HG02870 (cell line): ENCODE data around the gene UST.
"Not testable (repeated sequence)": the region's sequence is repeated elsewhere in the genome, so short reads cannot be mapped to it uniquely, and the experiment has no call there.

Source experiments
- ATAC-seq: cut with Tn5 transposase; IDR thresholded peaks from one replicate; pipeline ENCODE4 v1.9.1; 2021; ENCODE audit warnings: mild to moderate bottlenecking, moderate library complexity; ENCODE audit not compliant: unreplicated experiment

The UST gene

DNA sequence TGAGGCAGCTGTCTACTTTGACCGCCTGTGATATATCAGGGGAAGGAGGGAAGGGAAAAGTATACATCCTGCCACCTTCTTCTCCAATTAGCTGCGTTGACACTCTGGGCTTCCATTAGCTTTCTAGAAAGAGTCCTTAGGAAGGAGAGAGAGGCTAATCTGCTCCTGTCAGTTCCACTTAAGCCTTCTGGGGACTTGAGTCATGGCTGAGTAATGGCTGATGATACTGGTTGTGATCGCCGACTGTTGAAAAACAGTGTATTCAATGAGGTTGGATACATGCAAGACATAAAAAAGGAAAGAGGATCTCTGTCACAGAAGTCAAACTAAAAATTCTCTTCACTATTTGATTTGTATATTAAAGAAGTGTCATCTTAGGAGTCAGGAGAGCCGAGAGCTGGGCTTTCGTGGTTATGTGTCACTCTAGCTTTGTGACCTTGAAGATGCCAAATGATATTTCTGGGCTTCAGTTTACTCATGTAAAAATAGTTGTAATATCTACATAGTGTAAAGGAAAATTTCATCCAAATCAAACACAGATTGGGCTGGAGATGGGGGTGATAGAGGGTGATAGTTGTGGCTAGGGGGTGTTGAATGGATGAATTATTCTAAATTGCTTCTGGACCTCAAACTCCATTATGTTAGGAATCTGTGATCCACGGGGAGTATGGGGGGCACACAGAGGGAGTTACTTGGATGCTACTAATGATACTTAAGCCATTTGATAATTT lies 189.0 kb downstream of the UST start:
- no peak for ATAC-seq

GRCh38 chr6:148943451-148943850 lies 196.6 kb downstream of the UST start:
- no peak for ATAC-seq

DNA sequence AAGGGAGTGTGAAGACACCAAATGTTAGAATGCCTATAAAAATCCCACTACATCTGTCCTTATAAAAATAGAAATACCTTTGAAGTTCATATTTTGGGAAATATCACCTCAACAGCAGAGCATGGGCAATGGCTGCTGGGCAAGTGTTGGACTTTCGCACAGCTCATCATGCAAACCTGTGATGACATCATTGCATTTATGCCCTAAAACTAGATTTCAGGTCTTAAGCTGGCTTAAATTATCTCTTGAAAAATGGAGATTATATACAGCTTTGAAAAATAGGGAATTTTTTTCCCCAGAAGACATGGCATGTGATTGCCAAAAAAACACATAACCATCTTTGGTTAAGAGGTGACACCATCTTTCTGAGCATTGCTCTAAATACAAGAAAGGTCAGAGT lies 197.8 kb downstream of the UST start:
- no peak for ATAC-seq

DNA sequence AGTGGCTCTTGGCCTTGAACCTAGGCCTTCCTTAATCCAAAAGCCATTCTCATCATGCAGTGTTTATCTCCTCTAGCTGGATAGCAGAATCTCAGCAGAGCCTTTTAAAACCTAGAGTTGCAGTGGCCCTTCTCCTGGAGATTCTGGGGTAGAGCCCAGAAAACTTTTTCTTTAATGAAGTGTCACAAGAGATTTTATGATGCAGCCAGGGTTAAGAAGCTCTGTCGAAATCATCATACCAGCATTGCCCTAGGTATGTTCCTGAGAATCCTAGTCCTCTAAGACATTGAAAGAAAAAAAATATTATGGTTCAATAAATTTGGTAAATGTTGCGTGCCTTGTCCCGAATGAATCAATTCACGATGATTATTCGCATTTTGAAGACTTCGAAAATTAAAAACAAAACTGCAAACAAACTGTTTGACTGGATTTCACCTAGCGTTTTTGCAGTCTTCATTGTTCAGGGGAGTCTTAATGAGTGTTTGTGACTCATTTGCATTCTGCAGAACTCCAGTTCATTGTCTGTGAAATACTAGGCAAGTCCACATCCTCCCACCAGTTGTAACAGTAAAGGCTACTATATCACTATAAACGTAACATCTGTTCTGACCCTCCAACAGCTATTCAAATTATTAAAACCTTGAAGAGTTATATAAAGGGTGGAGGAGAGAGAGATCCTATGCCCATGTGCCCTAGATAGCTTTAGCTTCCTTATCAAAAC lies 198.6 kb downstream of the UST start:
- no peak for ATAC-seq

DNA sequence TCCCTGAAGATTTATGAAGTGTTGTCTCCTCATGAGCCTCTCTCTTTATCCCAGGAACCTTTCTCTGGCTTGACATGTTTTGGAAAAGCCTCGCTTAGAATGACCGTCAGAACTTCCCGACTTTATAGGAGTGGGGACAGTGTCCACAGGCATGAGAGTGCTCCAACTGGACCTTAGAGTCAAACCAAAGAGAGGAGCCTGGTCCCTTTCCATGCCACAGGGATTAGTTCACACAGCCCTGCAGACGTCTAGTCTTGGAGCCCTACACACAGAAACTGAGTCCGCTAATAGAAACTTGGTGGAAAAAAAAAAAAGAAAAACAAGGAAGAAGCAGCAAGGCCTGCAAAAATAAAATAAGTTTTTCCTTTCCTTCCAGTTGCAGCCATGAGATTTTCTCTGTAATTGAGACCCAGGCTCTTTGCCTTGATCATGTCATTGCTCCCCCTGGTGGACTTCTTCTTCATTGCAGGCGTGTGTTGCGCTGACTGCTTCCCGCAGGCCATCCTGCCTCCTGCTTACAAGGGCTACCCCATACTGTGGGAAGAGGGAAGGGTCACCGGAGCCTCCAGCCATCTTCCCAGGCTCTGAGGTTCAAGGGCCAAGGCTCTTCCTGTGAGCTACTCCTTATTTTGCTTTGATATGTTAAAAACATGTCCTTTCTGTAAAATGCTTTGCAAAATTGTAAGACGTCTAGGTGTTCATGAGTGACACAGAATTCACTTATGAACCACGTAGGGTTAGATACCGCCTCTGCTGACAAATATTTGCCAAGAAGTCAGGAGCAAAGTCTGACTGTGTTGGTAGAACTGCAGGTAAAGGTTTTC lies 201.0 kb downstream of the UST start:
- peak; percentile 65 for ATAC-seq

DNA sequence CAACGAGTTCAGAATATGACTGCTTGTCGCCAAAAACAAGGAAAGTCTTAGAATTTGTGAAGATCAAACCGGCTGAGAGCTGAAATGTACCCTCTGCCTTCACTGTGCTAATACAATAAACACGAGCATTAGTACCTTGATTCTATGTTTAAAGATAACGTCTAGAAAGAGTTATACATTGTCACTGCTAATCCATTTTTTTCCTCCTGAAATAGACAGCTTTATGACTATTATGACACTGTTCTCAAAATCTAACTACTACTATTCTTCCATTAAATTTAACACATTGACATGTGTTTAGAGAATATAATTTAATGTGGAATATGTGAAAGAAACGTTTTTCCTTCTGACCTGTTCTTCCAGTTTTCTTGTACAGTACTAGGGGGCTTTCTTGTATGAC lies 204.8 kb downstream of the UST start:
- no peak for ATAC-seq

- no peak for ATAC-seq
Observed at GRCh38 chr6:148952147-148953035, 205.6 kb downstream of the UST start.

DNA sequence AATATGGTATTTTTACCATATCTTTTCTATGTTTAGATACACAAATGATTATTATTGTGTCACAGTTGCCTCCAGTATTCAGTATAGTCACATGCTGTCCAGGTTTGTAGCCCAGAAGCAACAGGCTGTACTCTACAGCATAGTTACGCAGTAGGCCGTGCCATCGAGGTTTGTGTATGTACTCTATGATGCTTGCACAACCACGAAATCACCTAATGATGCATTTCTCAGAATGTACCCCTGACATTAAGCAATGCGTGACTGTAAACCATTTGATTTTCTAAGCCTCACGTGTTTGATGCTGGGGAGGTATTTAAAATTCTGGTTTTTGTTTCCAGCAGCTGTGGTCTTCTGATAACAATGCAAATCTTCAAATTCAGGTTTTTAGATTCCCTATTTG lies 207.6 kb downstream of the UST start:
- no peak for ATAC-seq

GRCh38 chr6:148954934-148955333 lies 208.1 kb downstream of the UST start:
- ATAC-seq, result no peak

DNA sequence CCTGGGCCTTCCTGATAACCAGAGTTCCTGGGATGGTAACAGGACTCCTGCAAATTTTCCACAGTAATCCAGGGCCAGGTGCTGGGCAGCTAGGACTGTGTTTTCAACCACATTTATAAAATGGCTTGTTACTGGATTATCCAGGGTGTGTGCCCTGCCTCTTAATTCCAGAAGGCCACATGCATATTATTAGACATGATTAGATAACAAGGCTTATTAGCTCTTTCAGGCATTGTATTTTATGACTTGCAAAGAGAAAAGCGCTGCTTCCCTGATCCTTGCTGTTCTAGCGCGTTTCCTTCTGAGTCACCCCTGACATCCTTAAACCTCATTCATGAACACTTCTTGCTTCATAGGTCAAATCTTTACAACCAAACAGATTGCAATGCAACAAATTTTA lies 208.6 kb downstream of the UST start:
- ATAC-seq, result no peak

GRCh38 chr6:148956163-148956562 lies 209.3 kb downstream of the UST start:
- ATAC-seq, result not testable (repeated sequence)

GRCh38 chr6:148957752-148958151 lies 210.9 kb downstream of the UST start:
- no peak for ATAC-seq

GRCh38 chr6:148959008-148959407 lies 212.2 kb downstream of the UST start:
- no peak for ATAC-seq

DNA sequence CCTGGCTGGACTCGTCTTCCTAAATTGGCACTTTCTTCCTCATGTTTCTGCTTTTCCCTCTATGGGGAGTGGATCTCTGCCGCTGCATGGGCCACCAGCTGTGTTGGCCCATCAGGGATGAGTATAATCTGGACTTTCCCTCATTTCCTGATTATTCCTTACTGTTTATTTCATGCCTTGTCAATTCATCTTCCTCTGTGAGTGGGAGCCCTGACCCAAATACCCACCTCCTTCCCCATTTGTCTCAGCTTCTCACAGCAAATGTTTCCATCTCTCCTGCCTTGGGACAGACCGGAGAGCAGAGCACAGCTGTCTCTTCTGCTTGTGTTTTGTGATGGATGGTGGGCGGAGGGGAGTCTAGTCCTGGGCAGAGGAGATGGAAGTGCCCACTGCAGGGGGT lies 212.7 kb downstream of the UST start:
- ATAC-seq, result no peak

DNA sequence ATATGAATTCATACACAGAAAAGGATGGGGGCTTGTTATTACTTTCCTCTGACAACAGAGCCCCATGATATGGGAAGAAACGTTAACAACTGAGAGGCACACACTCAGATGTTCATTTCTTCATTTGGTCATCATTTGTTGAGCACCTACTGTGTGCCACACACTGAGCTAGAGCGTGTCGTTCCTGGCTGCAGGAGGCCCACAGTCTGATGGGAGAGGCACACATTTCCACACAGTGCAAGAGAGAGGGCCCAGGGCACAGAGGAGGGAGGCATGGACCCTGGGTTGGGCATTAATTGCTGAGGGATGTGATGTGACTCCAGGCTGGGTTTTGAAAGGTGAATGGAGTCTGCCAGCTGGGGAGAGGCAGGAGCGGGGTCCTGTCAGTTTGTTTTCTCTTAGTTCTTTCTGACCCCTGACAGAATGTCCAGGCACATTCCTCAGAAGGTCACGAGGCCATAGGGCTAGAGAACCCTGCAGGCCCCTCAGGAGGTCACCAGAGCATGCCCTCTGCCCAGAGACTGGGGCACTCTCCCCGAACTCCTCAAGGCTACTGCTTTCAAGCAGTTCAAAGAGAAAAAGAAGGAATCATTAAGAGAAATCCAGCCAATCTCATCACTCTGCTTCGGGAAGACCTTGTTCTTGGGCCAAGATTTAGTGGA lies 216.2 kb downstream of the UST start:
- no peak for ATAC-seq

DNA sequence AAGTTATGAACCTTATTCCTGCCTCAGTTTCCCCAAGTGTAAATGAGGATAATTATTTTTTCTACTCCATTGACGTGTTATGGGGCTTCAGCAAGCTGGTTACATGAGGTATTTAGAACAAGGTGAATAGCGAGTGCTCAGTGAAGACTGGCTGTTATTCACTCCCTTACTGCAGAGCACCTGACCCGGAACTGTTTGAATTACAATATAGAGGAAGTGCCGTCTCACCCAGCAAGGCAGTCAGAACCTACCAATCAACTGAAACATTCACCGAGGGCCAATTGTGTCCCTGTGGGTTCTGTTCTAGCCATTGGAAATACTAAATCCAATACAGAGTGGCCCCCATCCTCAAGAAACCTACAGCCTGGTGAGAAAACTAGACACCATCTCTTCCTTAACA lies 216.9 kb downstream of the UST start:
- no peak for ATAC-seq

DNA sequence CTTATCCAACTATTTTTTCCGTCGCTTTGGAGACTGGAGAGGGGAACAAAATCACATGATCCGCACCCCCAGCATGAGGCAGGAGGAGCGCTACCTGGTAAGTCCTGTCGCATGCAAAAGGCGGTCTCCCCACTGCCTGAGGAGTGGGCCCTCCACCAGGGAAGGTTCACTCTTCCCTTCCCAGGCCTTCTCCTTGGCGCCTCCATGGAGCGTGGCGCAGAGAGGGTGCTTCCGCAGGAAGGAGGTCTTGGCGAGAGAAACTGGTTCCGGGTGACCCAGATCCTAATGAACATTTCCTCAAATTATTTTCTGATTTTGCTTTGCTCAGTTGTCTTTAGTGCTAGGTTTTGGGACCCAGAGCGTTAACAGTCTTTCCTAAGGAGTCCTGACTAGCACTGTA lies 217.6 kb downstream of the UST start:
- ATAC-seq, result no peak

DNA sequence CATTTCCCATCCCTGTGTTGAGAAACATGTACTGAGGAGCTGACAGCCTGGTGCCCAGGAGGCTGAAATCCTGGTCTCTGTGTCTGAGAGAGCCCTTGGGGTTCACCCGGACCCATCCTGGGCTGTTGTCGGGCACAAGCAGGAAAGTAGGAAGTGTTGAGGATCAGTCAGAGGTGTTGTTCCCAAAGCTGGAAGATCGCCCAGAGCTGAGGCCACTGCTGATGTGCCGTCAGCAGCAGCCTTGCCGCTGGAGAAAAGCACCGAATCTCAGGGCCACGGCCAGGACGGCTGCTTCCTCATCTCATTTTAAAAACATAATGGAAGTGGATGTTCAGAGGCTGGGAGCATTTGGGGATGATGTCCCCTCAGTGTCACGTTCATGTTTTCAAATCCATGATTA lies 218.5 kb downstream of the UST start:
- no peak for ATAC-seq

DNA sequence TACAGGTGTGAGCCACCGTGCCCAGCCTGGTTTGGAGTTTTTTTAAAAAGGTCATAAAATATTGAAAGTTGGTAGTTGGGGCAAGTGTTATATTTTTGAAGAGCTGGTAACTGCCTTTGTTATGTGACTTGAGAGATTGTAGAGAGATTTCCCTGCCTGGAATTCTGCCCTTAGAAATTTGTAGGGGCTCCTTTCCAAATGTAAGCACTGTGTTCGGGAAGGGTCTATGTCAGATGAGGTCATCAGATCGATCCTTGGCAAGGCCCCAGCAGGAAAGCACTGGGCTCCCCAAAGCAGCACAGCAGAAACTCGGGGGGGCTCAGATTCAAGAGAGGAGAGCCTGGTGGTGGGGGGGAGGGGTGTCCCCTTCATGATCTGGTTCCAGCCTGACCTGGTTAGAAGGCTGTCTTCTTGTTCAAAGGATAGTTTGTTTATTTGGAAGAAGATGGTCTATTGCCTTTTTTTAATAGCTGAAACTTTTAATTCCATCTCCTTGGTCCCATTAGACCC lies 220.2 kb downstream of the UST start:
- ATAC-seq, result no peak

DNA sequence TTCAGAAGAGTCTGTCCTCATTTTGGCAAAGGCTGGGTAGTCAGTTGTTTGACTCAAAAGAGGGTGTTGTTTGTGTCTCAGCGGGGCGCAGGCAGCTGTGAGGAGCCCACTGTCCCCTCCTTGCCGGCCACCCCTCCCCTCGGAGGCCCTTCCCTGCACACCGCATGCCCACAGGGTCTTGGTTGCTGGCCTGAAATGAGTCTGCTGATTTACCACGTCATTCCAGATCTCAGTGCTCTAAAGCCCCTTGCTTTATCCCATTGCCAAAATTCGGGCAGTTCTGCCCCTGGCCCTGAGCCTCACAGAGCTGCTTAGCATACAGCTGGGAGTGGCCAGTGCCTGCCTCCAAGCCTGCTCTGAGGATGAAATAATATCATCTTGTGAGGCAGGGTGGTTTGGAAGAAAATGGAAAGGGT lies 220.7 kb downstream of the UST start:
- ATAC-seq, result no peak
